Transverse colon (tissue), 3 donors: ENCODE data around the gene USP6NL.

Experiments
- CTCF ChIP-seq, 5 experiments: fragments of 200-600 bp in 3 of 5; fragments of 450-650 bp in 2 of 5; sonication (generic) in 3 of 5; IDR thresholded peaks; 1 replicate in 2 of 5; 2 replicates in 3 of 5; pipeline ENCODE4 v1.5.1; 2016 to 2017; ENCODE audit warnings: antibody characterized with exemption in 5 of 5, inconsistent platforms in 3 of 5, mild to moderate bottlenecking in 2 of 5, moderate library complexity in 1 of 5
- EP300 ChIP-seq: sonication (generic); formaldehyde crosslinking; IDR thresholded peaks from one replicate; pipeline ENCODE4 v1.6.1; 2017; ENCODE audit warnings: antibody characterized with exemption, low read depth

GRCh38 chr10:11414314-11415038, 197.0 kb downstream of the USP6NL start:
- no peak for TF ChIP-seq EP300
- no peak for TF ChIP-seq CTCF (IDR thresholded peaks at IDR 0.05)
